ENCODE measurements around the gene TP53TG3C.
"Not testable (repeated sequence)": the region's sequence is repeated elsewhere in the genome, so short reads cannot be mapped to it uniquely, and the experiment has no call there.

Gene TP53TG3C

GRCh38 chr16:33193926-33194325 lies at the start of gene TP53TG3C:
TP53TG3C (plus strand) TSS chr16:33194226; CDS start chr16:33194294, 68 bp downstream.
- H3K4me3 ChIP-seq (ENCODE audit: low read depth, low read length); DNase-seq (ENCODE audit: low read depth): not testable (repeated sequence)
